Subcutaneous abdominal adipose tissue (tissue), 5 donors: Measurements from ENCODE around the gene SLC6A3.

Experiments
- H3K27ac ChIP-seq: one replicate; pipeline ENCODE4 v1.7.0; 2013; ENCODE audit warnings: low read depth, mild to moderate bottlenecking, inconsistent platforms, low read length, moderate library complexity
- H3K27me3 ChIP-seq, 5 donors: one replicate each; pipeline ENCODE4 v1.7.0; 2013; ENCODE audit warnings: low read length in 5 of 5, inconsistent platforms in 1 of 5; ENCODE audit not compliant: control insufficient read depth in 5 of 5, insufficient read depth in 4 of 5
- H3K36me3 ChIP-seq, 5 donors: one replicate each; pipeline ENCODE4 v1.7.0; 2013; ENCODE audit warnings: low read length in 5 of 5; ENCODE audit not compliant: control insufficient read depth in 5 of 5, insufficient read depth in 5 of 5
- H3K4me1 ChIP-seq, 5 donors: one replicate each; pipeline ENCODE4 v1.7.0; 2013; ENCODE audit warnings: low read length in 5 of 5, mild to moderate bottlenecking in 3 of 5, moderate library complexity in 1 of 5; ENCODE audit not compliant: control insufficient read depth in 5 of 5, insufficient read depth in 5 of 5
- H3K4me3 ChIP-seq, 5 donors: one replicate each; pipeline ENCODE4 v1.7.0; 2013; ENCODE audit warnings: low read length in 5 of 5, low read depth in 1 of 5
- H3K9ac ChIP-seq, 5 donors: one replicate each; pipeline ENCODE4 v1.7.0; 2013; ENCODE audit warnings: low read length in 5 of 5, mild to moderate bottlenecking in 4 of 5, moderate library complexity in 3 of 5
- H3K9me3 ChIP-seq, 5 donors: one replicate each; pipeline ENCODE4 v1.7.0; 2013; ENCODE audit warnings: low read length in 5 of 5; ENCODE audit not compliant: control insufficient read depth in 5 of 5
- donor health status: healthy.
- donor health status: healthy.
- donor health status: healthy.
- donor health status: healthy.
- donor health status: healthy.

Gene SLC6A3

GRCh38 chr5:1443991-1444360 lies 1.3 kb downstream of the SLC6A3 start:
- Histone ChIP-seq H3K27ac (no peak overlapping the region), H3K36me3 (no peaks in the 10 kb centered on the region), H3K4me3 (no peak overlapping the region), H3K9me3 (peaks cover 0 to 10% (median 6%) of the 10 kb centered on the region in 5 donors), H3K27me3 (peaks cover 39 to 70% (median 58%) of the 10 kb centered on the region in 5 donors), H3K4me1 (peaks cover 0 to 10% (median 4%) of the 10 kb centered on the region in 5 donors), H3K9ac (no peak overlapping the region)

DNA sequence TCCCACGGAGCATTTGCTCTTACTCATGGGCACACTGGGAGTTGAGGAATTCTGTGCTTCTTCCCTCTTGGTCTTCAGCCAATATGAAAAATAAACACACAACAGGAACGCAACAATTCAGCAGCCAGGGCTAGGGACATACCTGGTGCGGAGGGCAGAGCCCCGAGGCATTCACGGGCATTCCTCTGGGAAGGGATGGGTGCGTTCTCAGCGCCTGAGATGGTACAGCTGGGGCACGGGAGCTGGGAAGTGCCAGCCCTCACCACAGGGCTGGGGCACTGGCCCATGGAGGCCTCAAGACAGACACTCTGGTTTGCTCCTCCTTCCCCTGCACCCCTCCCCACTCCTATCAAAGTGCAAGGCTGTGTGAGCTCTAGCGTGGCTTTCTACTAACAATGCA lies 2.1 kb downstream of the SLC6A3 start:
- Histone ChIP-seq H3K4me3 (no peak overlapping the region), H3K27ac (no peak overlapping the region), H3K36me3 (no peaks in the 10 kb centered on the region), H3K9me3 (peaks cover 0 to 10% (median 6%) of the 10 kb centered on the region in 5 donors), H3K27me3 (peaks cover 36 to 73% (median 58%) of the 10 kb centered on the region in 5 donors), H3K9ac (no peak overlapping the region), H3K4me1 (peaks cover 0 to 10% (median 4%) of the 10 kb centered on the region in 5 donors)

- peaks cover 0 to 10% (median 4%) of the 10 kb centered on the region in 5 donors for H3K4me1 ChIP-seq
- H3K27me3 ChIP-seq, result peaks cover 33 to 69% (median 57%) of the 10 kb centered on the region in 5 donors
- H3K9me3 ChIP-seq, result peaks cover 0 to 10% (median 6%) of the 10 kb centered on the region in 5 donors
- no peak overlapping the region for H3K9ac ChIP-seq
- no peaks in the 10 kb centered on the region for H3K36me3 ChIP-seq
- no peak overlapping the region for H3K4me3 ChIP-seq
- H3K27ac ChIP-seq, result no peak overlapping the region
Observed at GRCh38 chr5:1442222-1443145, 2.8 kb downstream of the SLC6A3 start.

DNA sequence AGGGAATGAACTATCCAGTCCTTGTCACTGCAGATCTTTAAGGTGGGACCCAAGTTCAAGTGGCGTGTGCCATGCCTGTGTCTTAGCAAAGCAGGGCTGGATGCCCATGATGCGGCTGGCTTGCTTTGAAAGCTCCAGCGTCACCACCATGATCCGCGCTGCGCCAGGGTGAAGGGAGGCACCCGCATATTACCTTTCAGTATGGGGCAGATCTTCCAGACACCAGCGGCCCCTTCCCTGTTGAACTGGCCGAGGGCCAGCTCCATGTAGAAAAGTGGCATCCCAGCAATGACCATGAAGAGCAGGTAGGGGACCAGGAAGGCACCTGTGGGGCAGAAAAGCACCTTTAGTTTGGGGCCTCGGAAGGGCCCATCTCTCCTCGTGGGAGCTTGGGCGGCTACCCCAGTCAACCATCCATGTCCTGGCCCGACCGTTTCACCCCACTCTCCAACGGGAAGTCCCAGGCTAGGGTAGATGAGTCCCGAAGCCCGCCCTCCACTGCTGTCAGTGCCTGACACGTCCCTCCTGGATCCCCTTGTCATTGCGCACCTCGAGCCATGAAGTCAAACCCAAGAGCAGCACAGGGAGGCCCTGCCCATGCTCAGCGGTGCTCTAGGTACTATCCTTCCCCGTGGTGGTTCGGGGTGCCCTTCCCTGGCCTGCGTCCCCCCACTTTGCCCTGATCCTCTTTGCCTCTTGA lies 3.9 kb downstream of the SLC6A3 start:
- H3K9me3 ChIP-seq, result peaks cover 0 to 10% (median 6%) of the 10 kb centered on the region in 5 donors
- peaks cover 33 to 59% (median 47%) of the 10 kb centered on the region in 5 donors for H3K27me3 ChIP-seq
- no peak overlapping the region for H3K4me3 ChIP-seq
- peaks cover 0 to 10% (median 4%) of the 10 kb centered on the region in 5 donors for H3K4me1 ChIP-seq
- no peak overlapping the region for H3K9ac ChIP-seq
- no peaks in the 10 kb centered on the region for H3K36me3 ChIP-seq
- H3K27ac ChIP-seq, result no peak overlapping the region

- Histone ChIP-seq H3K36me3 (no peaks in the 10 kb centered on the region), H3K27ac (no peak overlapping the region), H3K9ac (no peak overlapping the region), H3K9me3 (peaks cover 0 to 10% (median 6%) of the 10 kb centered on the region in 5 donors), H3K4me3 (no peak overlapping the region), H3K4me1 (peaks cover 0 to 9% (median 4%) of the 10 kb centered on the region in 5 donors), H3K27me3 (peaks cover 29 to 50% (median 43%) of the 10 kb centered on the region in 5 donors)
Observed at GRCh38 chr5:1440098-1440493, 5.1 kb downstream of the SLC6A3 start.

- H3K4me1 ChIP-seq, result peaks cover 0 to 3% (median 0%) of the 10 kb centered on the region in 5 donors
- no peaks in the 10 kb centered on the region for H3K36me3 ChIP-seq
- H3K4me3 ChIP-seq, result no peak overlapping the region
- no peak overlapping the region for H3K27ac ChIP-seq
- peaks cover 0 to 10% (median 6%) of the 10 kb centered on the region in 5 donors for H3K9me3 ChIP-seq
- H3K27me3 ChIP-seq, result peaks cover 25 to 45% (median 39%) of the 10 kb centered on the region in 5 donors
- no peak overlapping the region for H3K9ac ChIP-seq
Observed at GRCh38 chr5:1439388-1440097, 5.7 kb downstream of the SLC6A3 start.

GRCh38 chr5:1438871-1439270 lies 6.4 kb downstream of the SLC6A3 start:
- Histone ChIP-seq H3K4me3 (no peak overlapping the region), H3K4me1 (no peaks in the 10 kb centered on the region), H3K36me3 (no peaks in the 10 kb centered on the region), H3K9ac (no peak overlapping the region), H3K27me3 (peaks cover 18 to 38% (median 32%) of the 10 kb centered on the region in 5 donors), H3K9me3 (peaks cover 0 to 11% (median 9%) of the 10 kb centered on the region in 5 donors), H3K27ac (no peak overlapping the region)

DNA sequence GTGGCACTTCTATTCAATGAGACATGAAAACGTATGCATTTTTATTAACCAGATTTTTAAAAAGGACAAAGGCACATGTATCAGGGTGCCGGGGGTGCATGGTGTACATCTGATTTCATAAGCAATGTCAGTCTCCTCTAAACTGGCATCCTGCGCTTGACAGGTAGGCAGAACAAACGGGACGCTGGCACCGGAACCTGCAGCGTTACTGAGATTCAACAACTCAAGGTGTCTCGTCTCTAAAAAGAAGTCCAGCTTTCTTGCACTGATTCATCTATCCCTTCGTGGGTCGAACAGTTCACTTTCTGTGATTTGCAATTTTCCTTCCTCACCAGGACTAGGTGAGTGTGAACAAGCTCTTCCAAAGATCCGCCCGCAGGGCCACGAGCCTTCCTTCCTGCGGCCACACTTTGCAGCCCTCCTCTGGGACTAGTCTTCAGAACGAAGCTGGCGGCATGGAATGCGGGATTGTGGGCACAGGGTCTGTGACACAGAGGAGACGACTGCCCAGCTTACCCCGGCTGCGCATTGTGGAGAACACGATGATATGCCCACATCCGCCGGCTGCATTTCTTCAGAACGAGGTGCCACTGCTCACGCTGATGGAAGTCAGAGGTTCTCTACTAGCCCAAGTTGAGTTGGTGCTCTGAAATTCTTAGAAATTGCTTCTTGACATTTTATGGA lies 7.2 kb downstream of the SLC6A3 start:
- H3K4me1 ChIP-seq, result no peaks in the 10 kb centered on the region
- H3K9ac ChIP-seq, result no peak overlapping the region
- H3K9me3 ChIP-seq, result peaks cover 0 to 18% (median 10%) of the 10 kb centered on the region in 5 donors
- no peaks in the 10 kb centered on the region for H3K36me3 ChIP-seq
- H3K27me3 ChIP-seq, result peaks cover 10 to 30% (median 27%) of the 10 kb centered on the region in 5 donors
- no peak overlapping the region for H3K4me3 ChIP-seq
- no peak overlapping the region for H3K27ac ChIP-seq

DNA sequence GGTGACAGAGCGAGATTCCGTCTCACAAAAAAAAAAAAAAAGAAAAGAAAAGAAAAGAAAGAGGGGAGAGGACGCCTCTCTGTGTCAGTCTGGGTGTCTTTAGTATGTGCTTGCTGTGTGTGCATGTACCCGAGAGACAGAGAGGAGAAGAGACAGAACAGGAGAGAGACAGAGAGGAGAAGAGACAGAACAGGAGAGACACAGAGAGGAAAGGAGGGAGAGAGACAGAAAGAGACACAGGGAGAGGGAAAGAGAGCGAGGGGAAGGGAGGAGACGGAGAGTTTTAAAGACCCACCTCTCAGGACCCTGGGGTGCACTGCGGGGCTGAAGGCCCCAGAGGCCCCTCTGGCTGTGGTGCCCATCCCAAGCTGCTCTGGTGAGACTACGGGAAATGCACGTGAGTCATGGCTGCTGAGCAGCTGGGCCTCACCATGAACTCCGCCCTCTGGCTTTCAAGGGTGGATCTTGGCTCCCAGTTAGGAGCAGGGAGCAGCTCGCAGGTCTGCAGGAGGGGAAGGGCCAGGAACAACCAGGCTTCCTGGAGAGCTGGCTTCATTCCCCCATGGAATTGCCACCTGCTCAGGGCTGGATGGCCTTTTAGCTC lies 7.9 kb downstream of the SLC6A3 start:
- H3K4me3 ChIP-seq, result no peak overlapping the region
- H3K4me1 ChIP-seq, result no peaks in the 10 kb centered on the region
- H3K9me3 ChIP-seq, result peaks cover 0 to 22% (median 10%) of the 10 kb centered on the region in 5 donors
- no peak overlapping the region for H3K9ac ChIP-seq
- H3K36me3 ChIP-seq, result no peaks in the 10 kb centered on the region
- H3K27ac ChIP-seq, result no peak overlapping the region
- H3K27me3 ChIP-seq, result peaks cover 4 to 23% (median 20%) of the 10 kb centered on the region in 5 donors
